GM12892 (cell line): ENCODE results near the gene EIF2S3B.

ENCODE experiments used
- POLR2A ChIP-seq: IDR thresholded peaks from 2 replicates; pipeline ENCODE4 v1.6.1; 2011; ENCODE audit warnings: low read depth, low read length, control low read depth
- POLR2AphosphoS5 ChIP-seq: IDR thresholded peaks from 2 replicates; pipeline ENCODE4 v1.6.1; 2011; ENCODE audit warnings: low read depth, low read length, control low read depth

GRCh38 chr12:10503460-10503859 lies 2.2 kb upstream of the EIF2S3B start:
- TF ChIP-seq POLR2AphosphoS5 (no peak), POLR2A (no peak)
